Measurements from ENCODE around the gene TSPAN7.

TSPAN7 gene

GRCh38 chrX:38561126-38561868 lies at the start of gene TSPAN7:
Gene TSPAN7, plus strand, starts transcription at chrX:38561542. Its CDS starts 5 bp downstream, at chrX:38561547.
- peak within 1 kb of the TSS; percentile 73 for H3K4me3 ChIP-seq (ENCODE audit: low read length)
- H3K27me3 ChIP-seq (ENCODE audit: insufficient read depth, low read length) = no peaks in the 10 kb centered on the region
- no peaks in the 10 kb centered on the region for H3K9me3 ChIP-seq (ENCODE audit: low read length)
- peak within 1 kb of the TSS; percentile 94 for H2AFZ ChIP-seq (ENCODE audit: low read depth, low read length)
- H3K4me1 ChIP-seq (ENCODE audit: insufficient read depth, low read length) = peaks cover 2% of the 10 kb centered on the region
- H3K36me3 ChIP-seq (ENCODE audit: insufficient read depth, low read length) = no peaks in the 10 kb centered on the region

GRCh38 chrX:38513112-38513742 lies 48.1 kb upstream of the TSPAN7 start:
- Histone ChIP-seq H3K36me3 (ENCODE audit: insufficient read depth, low read length) (no peaks in the 10 kb centered on the region), H3K4me3 (ENCODE audit: low read length) (no peak overlapping the region), H2AFZ (ENCODE audit: low read depth, low read length) (no peak overlapping the region), H3K9me3 (ENCODE audit: low read length) (no peaks in the 10 kb centered on the region), H3K4me1 (ENCODE audit: insufficient read depth, low read length) (no peaks in the 10 kb centered on the region), H3K27me3 (ENCODE audit: insufficient read depth, low read length) (no peaks in the 10 kb centered on the region)

- Histone ChIP-seq H3K27me3 (ENCODE audit: insufficient read depth, low read length) (no peaks in the 10 kb centered on the region), H3K9me3 (ENCODE audit: low read length) (no peaks in the 10 kb centered on the region), H3K4me3 (ENCODE audit: low read length) (no peak overlapping the region), H3K36me3 (ENCODE audit: insufficient read depth, low read length) (no peaks in the 10 kb centered on the region), H2AFZ (ENCODE audit: low read depth, low read length) (no peak overlapping the region), H3K4me1 (ENCODE audit: insufficient read depth, low read length) (no peaks in the 10 kb centered on the region)
These were observed 47.1 kb upstream of the TSPAN7 start for GRCh38 chrX:38514016-38514854.

- no peak overlapping the region for H3K4me3 ChIP-seq (ENCODE audit: low read length)
- H2AFZ ChIP-seq (ENCODE audit: low read depth, low read length) = no peak overlapping the region
- H3K4me1 ChIP-seq (ENCODE audit: insufficient read depth, low read length) = no peaks in the 10 kb centered on the region
- H3K36me3 ChIP-seq (ENCODE audit: insufficient read depth, low read length) = no peaks in the 10 kb centered on the region
- no peaks in the 10 kb centered on the region for H3K27me3 ChIP-seq (ENCODE audit: insufficient read depth, low read length)
- no peaks in the 10 kb centered on the region for H3K9me3 ChIP-seq (ENCODE audit: low read length)
These were observed 46.1 kb upstream of the TSPAN7 start for GRCh38 chrX:38515291-38515690.

- Histone ChIP-seq H3K9me3 (ENCODE audit: low read length) (no peaks in the 10 kb centered on the region), H3K4me1 (ENCODE audit: insufficient read depth, low read length) (no peaks in the 10 kb centered on the region), H2AFZ (ENCODE audit: low read depth, low read length) (no peak overlapping the region), H3K4me3 (ENCODE audit: low read length) (no peak overlapping the region), H3K27me3 (ENCODE audit: insufficient read depth, low read length) (no peaks in the 10 kb centered on the region), H3K36me3 (ENCODE audit: insufficient read depth, low read length) (no peaks in the 10 kb centered on the region)
These were observed 45.1 kb upstream of the TSPAN7 start for GRCh38 chrX:38516196-38516774.

- H3K27me3 ChIP-seq (ENCODE audit: insufficient read depth, low read length) = no peaks in the 10 kb centered on the region
- H2AFZ ChIP-seq (ENCODE audit: low read depth, low read length) = no peak overlapping the region
- H3K4me3 ChIP-seq (ENCODE audit: low read length) = no peak overlapping the region
- H3K4me1 ChIP-seq (ENCODE audit: insufficient read depth, low read length) = no peaks in the 10 kb centered on the region
- H3K36me3 ChIP-seq (ENCODE audit: insufficient read depth, low read length) = no peaks in the 10 kb centered on the region
- H3K9me3 ChIP-seq (ENCODE audit: low read length) = no peaks in the 10 kb centered on the region
These were observed 41.7 kb upstream of the TSPAN7 start for GRCh38 chrX:38519651-38520050.

- Histone ChIP-seq H3K27me3 (ENCODE audit: insufficient read depth, low read length) (no peaks in the 10 kb centered on the region), H3K9me3 (ENCODE audit: low read length) (no peaks in the 10 kb centered on the region), H2AFZ (ENCODE audit: low read depth, low read length) (no peak overlapping the region)
These were observed 23.2 kb upstream of the TSPAN7 start for GRCh38 chrX:38538134-38538533.

GRCh38 chrX:38539748-38540147 lies 21.6 kb upstream of the TSPAN7 start:
- Histone ChIP-seq H3K9me3 (ENCODE audit: low read length) (no peaks in the 10 kb centered on the region), H3K4me3 (ENCODE audit: low read length) (no peak overlapping the region)

More at GRCh38 chrX:38538134-38538533, 23.2 kb upstream of the TSPAN7 start:
- Histone ChIP-seq H3K4me3 (ENCODE audit: low read length) (no peak overlapping the region), H3K4me1 (ENCODE audit: insufficient read depth, low read length) (no peaks in the 10 kb centered on the region), H3K36me3 (ENCODE audit: insufficient read depth, low read length) (no peaks in the 10 kb centered on the region)

GRCh38 chrX:38548508-38548907 lies 12.8 kb upstream of the TSPAN7 start:
- Histone ChIP-seq H2AFZ (ENCODE audit: low read depth, low read length) (no peak overlapping the region), H3K4me1 (ENCODE audit: insufficient read depth, low read length) (no peaks in the 10 kb centered on the region), H3K27me3 (ENCODE audit: insufficient read depth, low read length) (no peaks in the 10 kb centered on the region), H3K4me3 (ENCODE audit: low read length) (no peak overlapping the region), H3K9me3 (ENCODE audit: low read length) (no peaks in the 10 kb centered on the region), H3K36me3 (ENCODE audit: insufficient read depth, low read length) (no peaks in the 10 kb centered on the region)

More at GRCh38 chrX:38539748-38540147, 21.6 kb upstream of the TSPAN7 start:
- Histone ChIP-seq H3K36me3 (ENCODE audit: insufficient read depth, low read length) (no peaks in the 10 kb centered on the region), H2AFZ (ENCODE audit: low read depth, low read length) (no peak overlapping the region), H3K27me3 (ENCODE audit: insufficient read depth, low read length) (no peaks in the 10 kb centered on the region), H3K4me1 (ENCODE audit: insufficient read depth, low read length) (no peaks in the 10 kb centered on the region)

GRCh38 chrX:38552721-38553120 lies 8.6 kb upstream of the TSPAN7 start:
- Histone ChIP-seq H3K36me3 (ENCODE audit: insufficient read depth, low read length) (no peaks in the 10 kb centered on the region), H3K9me3 (ENCODE audit: low read length) (no peaks in the 10 kb centered on the region), H3K27me3 (ENCODE audit: insufficient read depth, low read length) (no peaks in the 10 kb centered on the region), H2AFZ (ENCODE audit: low read depth, low read length) (no peak overlapping the region), H3K4me1 (ENCODE audit: insufficient read depth, low read length) (no peaks in the 10 kb centered on the region), H3K4me3 (ENCODE audit: low read length) (no peak overlapping the region)

GRCh38 chrX:38558686-38559085 lies 2.7 kb upstream of the TSPAN7 start:
- Histone ChIP-seq H2AFZ (ENCODE audit: low read depth, low read length) (no peak overlapping the region), H3K9me3 (ENCODE audit: low read length) (no peaks in the 10 kb centered on the region), H3K4me3 (ENCODE audit: low read length) (no peak overlapping the region), H3K36me3 (ENCODE audit: insufficient read depth, low read length) (no peaks in the 10 kb centered on the region), H3K4me1 (ENCODE audit: insufficient read depth, low read length) (peaks cover 2% of the 10 kb centered on the region), H3K27me3 (ENCODE audit: insufficient read depth, low read length) (no peaks in the 10 kb centered on the region)

GRCh38 chrX:38560776-38561125 lies 591 bp upstream of the TSPAN7 start:
- Histone ChIP-seq H3K4me3 (ENCODE audit: low read length) (peak overlapping the region; percentile 46), H3K4me1 (ENCODE audit: insufficient read depth, low read length) (peaks cover 2% of the 10 kb centered on the region), H3K9me3 (ENCODE audit: low read length) (no peaks in the 10 kb centered on the region), H2AFZ (ENCODE audit: low read depth, low read length) (no peak overlapping the region), H3K27me3 (ENCODE audit: insufficient read depth, low read length) (no peaks in the 10 kb centered on the region), H3K36me3 (ENCODE audit: insufficient read depth, low read length) (no peaks in the 10 kb centered on the region)
